K562 (cell line): ENCODE measurements around the gene SMC5. TPM values are rescaled to one million over a fixed set of nuclear protein-coding genes. Genes with fewer than 3 reads are reported as not detected.

Experiments used
- ATAC-seq: fragments of 200-7000 bp; cut with Tn5 transposase; 3 replicates; pipeline ENCODE4 v1.9.1; 2020; ENCODE audit warnings: moderate library complexity
- BruUV-seq: library from RNA; stranded (reverse); fragments of 400-500 nt; replicated peaks from 2 replicates; lab custom pipeline; 2021; lab: Mats Ljungman, UMichigan
- CTCF ChIA-PET: fragments of 300-600 bp; formaldehyde crosslinking; extraction: SDS; loops from one replicate; lab custom pipeline; 2021; ENCODE audit warnings: low intra/inter-chr PET ratio; lab: Yijun Ruan, JAX
- POLR2A ChIA-PET: fragments of 300-600, 350-650 bp; sonication (Branson Sonifier 250); formaldehyde crosslinking; extraction: SDS; loops from one replicate; lab custom pipeline; 2021; ENCODE audit warnings: antibody characterized with exemption, inconsistent platforms; lab: Yijun Ruan, JAX
- DNase-seq, 4 experiments: peaks; one replicate each; pipeline versions ENCODE4 v3.0.0 to v3.0.0-alpha.2; 2011 to 2018; ENCODE audit warnings: low spot score in 3 of 4, mixed read lengths in 3 of 4; ENCODE audit errors: extremely low read depth in 1 of 4
- FAIRE-seq: peaks from 2 replicates; lab custom pipeline; 2011; peaks lifted over from hg19 to GRCh38; lab: Jason Lieb, UNC
- H2AFZ ChIP-seq: 2 replicates; pipeline ENCODE4 v1.6.0; 2011; ENCODE audit warnings: low read depth, low read length, control low read depth, inconsistent platforms
- H3K27ac ChIP-seq: fragments of 200-600 bp; 3 replicates; pipeline ENCODE4 v1.8.0; 2011; ENCODE audit warnings: low read depth, mild to moderate bottlenecking, control low read depth, inconsistent platforms, low read length, moderate library complexity, mixed read lengths; ENCODE audit errors: extremely low read depth
- H3K27me3 ChIP-seq, 2 experiments: fragments of 300-600 bp in 1 of 2; 2 replicates in 1 of 2; 3 replicates in 1 of 2; pipeline versions ENCODE4 v1.6.0 to v1.8.0; 2011; ENCODE audit warnings: inconsistent platforms in 2 of 2, low read length in 2 of 2, mild to moderate bottlenecking in 1 of 2, mixed read lengths in 1 of 2, moderate library complexity in 1 of 2; ENCODE audit not compliant: control insufficient read depth in 2 of 2, insufficient read depth in 2 of 2
- H3K36me3 ChIP-seq: fragments of 300-600 bp; 3 replicates; pipeline ENCODE4 v1.8.0; 2011; ENCODE audit warnings: mild to moderate bottlenecking, low read length, inconsistent platforms; ENCODE audit not compliant: control insufficient read depth, insufficient read depth
- H3K4me1 ChIP-seq, 2 experiments: fragments of 200-600 bp in 1 of 2; replicated peaks in 1 of 2; 2 replicates in 1 of 2; 3 replicates in 1 of 2; pipeline versions ENCODE4 v1.5.1 to v1.8.0; 2011; ENCODE audit warnings: inconsistent platforms in 2 of 2, low read length in 2 of 2, mild to moderate bottlenecking in 1 of 2, mixed read lengths in 1 of 2, moderate library complexity in 1 of 2; ENCODE audit not compliant: control insufficient read depth in 2 of 2, insufficient read depth in 2 of 2
- H3K4me2 ChIP-seq: 2 replicates; pipeline ENCODE4 v1.6.1; 2011; ENCODE audit warnings: low read length, control low read depth, inconsistent platforms, mixed read lengths; ENCODE audit not compliant: insufficient read depth
- H3K4me3 ChIP-seq: fragments of 200-600 bp; sonication (generic), shearing (Covaris generic); 2 replicates; pipeline ENCODE4 v1.5.1; 2016; ENCODE audit warnings: control low read depth, inconsistent platforms
- H3K79me2 ChIP-seq: fragments of 200-600 bp; 3 replicates; pipeline ENCODE4 v1.8.0; 2011; ENCODE audit warnings: low read length, inconsistent platforms; ENCODE audit not compliant: control insufficient read depth, insufficient read depth
- H3K9ac ChIP-seq, 2 experiments: 2 replicates each; pipeline versions ENCODE4 v1.6.0 to v1.6.1; 2011; ENCODE audit warnings: low read depth in 2 of 2, low read length in 2 of 2, control low read depth in 1 of 2, inconsistent platforms in 1 of 2, mild to moderate bottlenecking in 1 of 2, mixed read lengths in 1 of 2; ENCODE audit not compliant: insufficient read depth in 1 of 2
- H3K9me1 ChIP-seq: one replicate; pipeline ENCODE4 v1.6.0; 2011; ENCODE audit warnings: inconsistent platforms, mild to moderate bottlenecking, low read length, moderate library complexity; ENCODE audit not compliant: control insufficient read depth, insufficient read depth
- H3K9me3 ChIP-seq: replicated peaks from 2 replicates; pipeline ENCODE4 v1.5.1; 2011; ENCODE audit warnings: low read depth, low read length, inconsistent platforms; ENCODE audit not compliant: control insufficient read depth, insufficient read depth
- H4K20me1 ChIP-seq: replicated peaks from 2 replicates; pipeline ENCODE4 v1.6.1; 2011; ENCODE audit warnings: low read length, inconsistent platforms, mixed read lengths; ENCODE audit not compliant: control insufficient read depth, insufficient read depth
- CBX3 ChIP-seq, 2 experiments: IDR thresholded peaks; 1 replicate in 1 of 2; 2 replicates in 1 of 2; pipeline ENCODE4 v1.6.1; 2012; ENCODE audit warnings: inconsistent platforms in 2 of 2, low read length in 2 of 2, borderline replicate concordance in 1 of 2, control low read depth in 1 of 2
- EP300 ChIP-seq: IDR thresholded peaks from 2 replicates; pipeline ENCODE4 v1.6.1; 2012; ENCODE audit warnings: low read length, improper control_type of control experiment
- POLR2G ChIP-seq: fragments of 200-400 bp; formaldehyde crosslinking; IDR thresholded peaks from 2 replicates; pipeline ENCODE4 v1.6.1; 2017; ENCODE audit warnings: low read depth, mild to moderate bottlenecking, antibody characterized with exemption, low read length, moderate library complexity
- TEAD4 ChIP-seq, 2 experiments: sonication (generic) in 1 of 2; formaldehyde crosslinking in 1 of 2; IDR thresholded peaks; 2 replicates each; pipeline versions ENCODE4 v1.6.1 to v1.8.0; 2012 to 2022; ENCODE audit warnings: borderline replicate concordance in 1 of 2, inconsistent platforms in 1 of 2, low read length in 1 of 2, mild to moderate bottlenecking in 1 of 2, missing genetic modification reagents in 1 of 2
- ZNF324 ChIP-seq: fragments of 250-450 bp; sonication (Bioruptor Pico); IDR thresholded peaks from 2 replicates; pipeline ENCODE4 v1.4.0; 2020; ENCODE audit warnings: mild to moderate bottlenecking
- ZNF583 ChIP-seq: fragments of 250-450 bp; sonication (Bioruptor Pico); IDR thresholded peaks from 2 replicates; pipeline ENCODE4 v1.4.0; 2020
- WGBS: fragments of 100-300 bp; shearing (Covaris generic); methylation state at CpG from one replicate; pipeline ENCODE4 v1.1.6; 2016; ENCODE audit warnings: low coverage, mixed read lengths; ENCODE audit not compliant: insufficient coverage; ENCODE audit errors: missing lambda C conversion rate; 5-methylcytosine and 5-hydroxymethylcytosine counted together
- in situ Hi-C: fragments of 300-500 bp; cut with MboI; formaldehyde crosslinking; loops from 4 replicates; pipeline ENCODE4 v1.15.0; 2018; ENCODE audit warnings: inconsistent platforms, mixed read lengths
- intact Hi-C: fragments of 100-400 bp; cut with micrococcal nuclease; formaldehyde crosslinking; loops from 2 replicates; pipeline ENCODE4 v1.14.2; 2022
- polyA plus RNA-seq, 8 experiments: library from polyadenylated mRNA; depleted of rRNA in 4 of 8; stranded (reverse) in 5 of 8; unstranded in 3 of 8; fragments of >200 nt; fragmentation: Nextera tagmentation in 2 of 8; fragmentation: Illumina TruSeq in 1 of 8; extraction: Ambion mirVana in 2 of 8; extraction: Trizol in 1 of 8; gene quantifications; 2 replicates each; pipeline versions ENCODE4 v1.2.1 to v1.2.3, GENCODE V29; 2011 to 2014; ENCODE audit warnings: inconsistent platforms in 1 of 8, missing spikeins in 1 of 8
- total RNA-seq, 7 experiments: library from RNA; depleted of rRNA in 6 of 7; stranded (reverse); fragments of >200 nt in 6 of 7; fragmentation: Illumina TruSeq in 2 of 7; extraction: Trizol in 2 of 7; gene quantifications; 2 replicates each; pipeline versions ENCODE4 v1.2.1 to v1.2.3, GENCODE V29; 2011 to 2021; ENCODE audit warnings: low replicate concordance in 1 of 7
- TF ChIP-seq, protein P1 (sequence below): fragments of 150-350 bp; IDR thresholded peaks from 2 replicates; pipeline ENCODE4 v1.6.1; 2014; ENCODE audit warnings: low read depth, mild to moderate bottlenecking, low read length, borderline replicate concordance

Gene SMC5
- total and polyA plus RNA-seq, 9 of the 15 experiments (the other 6 are each of a cell fraction or from before 2014, with no cell fraction given) = 3.5 to 43.2 (median 21.4) TPM

DNA sequence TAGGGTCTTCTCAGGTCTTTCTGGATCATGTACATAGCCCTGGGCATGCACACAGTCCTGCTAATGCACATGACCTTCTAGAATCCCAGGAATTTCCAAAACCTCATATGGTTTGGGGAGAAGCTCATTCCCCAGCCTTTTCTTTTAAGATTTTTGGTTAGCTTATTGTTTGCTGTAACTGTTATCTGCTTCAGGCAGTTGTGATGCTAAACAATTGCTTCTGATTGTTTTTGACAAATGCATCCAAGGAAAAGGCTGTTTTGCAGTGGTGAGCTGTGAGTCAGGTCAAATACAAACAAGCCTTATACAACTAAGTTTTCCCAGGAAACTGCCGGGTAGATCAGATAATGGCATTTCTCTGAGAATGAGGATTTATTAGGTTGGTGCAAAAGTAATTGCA, 32.7 kb downstream of the SMC5 start (continued):
- TF ChIP-seq, protein P1, sequence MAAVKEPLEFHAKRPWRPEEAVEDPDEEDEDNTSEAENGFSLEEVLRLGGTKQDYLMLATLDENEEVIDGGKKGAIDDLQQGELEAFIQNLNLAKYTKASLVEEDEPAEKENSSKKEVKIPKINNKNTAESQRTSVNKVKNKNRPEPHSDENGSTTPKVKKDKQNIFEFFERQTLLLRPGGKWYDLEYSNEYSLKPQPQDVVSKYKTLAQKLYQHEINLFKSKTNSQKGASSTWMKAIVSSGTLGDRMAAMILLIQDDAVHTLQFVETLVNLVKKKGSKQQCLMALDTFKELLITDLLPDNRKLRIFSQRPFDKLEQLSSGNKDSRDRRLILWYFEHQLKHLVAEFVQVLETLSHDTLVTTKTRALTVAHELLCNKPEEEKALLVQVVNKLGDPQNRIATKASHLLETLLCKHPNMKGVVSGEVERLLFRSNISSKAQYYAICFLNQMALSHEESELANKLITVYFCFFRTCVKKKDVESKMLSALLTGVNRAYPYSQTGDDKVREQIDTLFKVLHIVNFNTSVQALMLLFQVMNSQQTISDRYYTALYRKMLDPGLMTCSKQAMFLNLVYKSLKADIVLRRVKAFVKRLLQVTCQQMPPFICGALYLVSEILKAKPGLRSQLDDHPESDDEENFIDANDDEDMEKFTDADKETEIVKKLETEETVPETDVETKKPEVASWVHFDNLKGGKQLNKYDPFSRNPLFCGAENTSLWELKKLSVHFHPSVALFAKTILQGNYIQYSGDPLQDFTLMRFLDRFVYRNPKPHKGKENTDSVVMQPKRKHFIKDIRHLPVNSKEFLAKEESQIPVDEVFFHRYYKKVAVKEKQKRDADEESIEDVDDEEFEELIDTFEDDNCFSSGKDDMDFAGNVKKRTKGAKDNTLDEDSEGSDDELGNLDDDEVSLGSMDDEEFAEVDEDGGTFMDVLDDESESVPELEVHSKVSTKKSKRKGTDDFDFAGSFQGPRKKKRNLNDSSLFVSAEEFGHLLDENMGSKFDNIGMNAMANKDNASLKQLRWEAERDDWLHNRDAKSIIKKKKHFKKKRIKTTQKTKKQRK = no peak
- no peak for TF ChIP-seq POLR2G
- TF ChIP-seq EP300 = no peak
- no peak for TF ChIP-seq ZNF324

DNA sequence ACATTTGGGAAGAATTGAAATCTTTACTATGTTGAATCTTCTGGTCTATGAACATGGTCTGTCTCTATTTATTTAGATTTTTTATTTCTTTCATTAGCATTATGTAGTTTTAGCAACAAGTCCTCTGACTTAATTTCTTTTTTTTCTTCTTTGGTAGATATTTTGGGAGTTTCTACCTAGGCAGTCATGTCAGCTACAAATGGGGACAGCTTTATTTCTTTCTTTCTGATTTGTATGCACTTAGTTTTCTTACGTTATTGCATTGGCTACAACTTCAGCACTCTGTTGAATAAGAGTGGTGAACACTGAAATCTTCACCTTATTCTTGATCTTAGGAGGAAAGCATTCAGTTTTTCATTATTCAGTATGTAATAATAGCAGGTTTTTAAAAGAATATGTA, 33.5 kb downstream of the SMC5 start:
- FAIRE-seq = no peak
- CTCF ChIA-PET = no interaction called here

More for the DNA sequence above, 33.5 kb downstream of the SMC5 start:
- POLR2A ChIA-PET = no interaction called here
- Histone ChIP-seq H3K9ac (no peak overlapping the region), H3K4me2 (no peak overlapping the region), H3K79me2 (no peaks in the 10 kb centered on the region; the same call in 2 of the 3 replicates), H3K4me3 (no peak overlapping the region), H3K4me1 (no peaks in the 10 kb centered on the region), H3K27me3 (no peaks in the 10 kb centered on the region), H4K20me1 (no peaks in the 10 kb centered on the region), H3K9me1 (no peaks in the 10 kb centered on the region), H3K36me3 (peaks cover 39% of the 10 kb centered on the region), H3K9me3 (peaks cover 3% of the 10 kb centered on the region; the same call in 1 of the 2 replicates), H3K27ac (no peak overlapping the region)
- in situ Hi-C loops (no loop called here), intact Hi-C loops (no loop called here)
- BruUV-seq = no TSS peak
- ATAC-seq (no peak), DNase-seq (no peak)
- 100% methylated on average over 1 of the region's 1 CpG for WGBS
- 0 out of 3 replicates have a peak, but pooled peaks of 1 of the 2 experiments have one; percentile 22 for TF ChIP-seq CBX3 (IDR thresholded peaks at IDR 0.05; ENCODE audit: borderline replicate concordance in 1 of 2, low read length in 2 of 2)
- no peak for TF ChIP-seq ZNF583 (CRISPR knock-in tag)
- TF ChIP-seq TEAD4 (IDR thresholded peaks at IDR 0.05; ENCODE audit: low read length) = no peak
- TF ChIP-seq TEAD4 (CRISPR knock-in tag; IDR thresholded peaks at IDR 0.05; ENCODE audit: borderline replicate concordance) = no peak
- TF ChIP-seq, all 486 proteins: peak for 1
- no peak overlapping the region for H2AFZ ChIP-seq
